ENCODE results near the gene AKR1C2. TPM values are rescaled to one million over a fixed set of nuclear protein-coding genes. Genes with fewer than 3 reads are reported as not detected.

Gene AKR1C2
- total and polyA plus RNA-seq, 8 donors, result 2.9 to 10.9 (median 4.4) TPM

DNA sequence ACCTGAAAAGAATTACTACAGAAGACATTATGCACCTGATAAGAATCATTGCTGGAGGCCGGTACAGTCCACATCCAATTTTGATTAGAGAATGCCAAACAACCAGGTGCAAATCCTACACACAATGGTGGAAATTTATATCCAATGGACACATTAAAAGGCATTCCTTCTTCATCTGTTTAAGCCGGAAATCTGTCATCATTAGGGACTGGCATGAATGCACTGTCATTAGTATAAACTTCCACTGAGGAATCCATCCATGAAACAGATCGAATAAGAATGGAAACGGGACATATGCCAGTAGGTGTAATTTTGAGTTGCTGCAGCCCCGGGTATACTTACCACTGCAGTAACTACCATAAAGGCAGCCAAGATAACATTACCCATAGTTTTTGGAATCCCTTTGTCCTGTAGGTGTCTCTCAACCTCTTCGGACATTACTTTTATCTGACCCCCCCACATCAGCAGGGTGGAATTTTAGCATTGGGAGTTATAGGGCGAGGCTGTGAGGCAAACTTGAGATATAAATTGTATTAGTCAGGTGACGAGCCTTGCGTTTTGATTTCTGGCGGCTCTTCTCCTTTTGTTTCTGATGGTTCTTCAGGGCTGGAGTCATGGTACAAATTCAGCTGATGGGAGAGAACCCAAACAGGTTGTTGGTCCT is 36.5 kb upstream of the AKR1C2 start:
- Histone ChIP-seq H3K9me3 (no peaks in the 10 kb centered on the region), H3K36me3 (no peaks in the 10 kb centered on the region), H3K27me3 (no peaks in the 10 kb centered on the region), H3K4me3 (no peak overlapping the region), H3K4me1 (peaks cover 0 to 16% (median 4%) of the 10 kb centered on the region in 3 donors), H3K27ac (no peak overlapping the region)
- 88 to 90% methylated on average over 10 of the region's 10 CpGs for WGBS, 2 donors
- intact Hi-C loops (cut with DNase I), result no loop called here
- DNase-seq (no peak), ATAC-seq (no peak), FAIRE-seq (no peak)
- TF ChIP-seq, protein P1, sequence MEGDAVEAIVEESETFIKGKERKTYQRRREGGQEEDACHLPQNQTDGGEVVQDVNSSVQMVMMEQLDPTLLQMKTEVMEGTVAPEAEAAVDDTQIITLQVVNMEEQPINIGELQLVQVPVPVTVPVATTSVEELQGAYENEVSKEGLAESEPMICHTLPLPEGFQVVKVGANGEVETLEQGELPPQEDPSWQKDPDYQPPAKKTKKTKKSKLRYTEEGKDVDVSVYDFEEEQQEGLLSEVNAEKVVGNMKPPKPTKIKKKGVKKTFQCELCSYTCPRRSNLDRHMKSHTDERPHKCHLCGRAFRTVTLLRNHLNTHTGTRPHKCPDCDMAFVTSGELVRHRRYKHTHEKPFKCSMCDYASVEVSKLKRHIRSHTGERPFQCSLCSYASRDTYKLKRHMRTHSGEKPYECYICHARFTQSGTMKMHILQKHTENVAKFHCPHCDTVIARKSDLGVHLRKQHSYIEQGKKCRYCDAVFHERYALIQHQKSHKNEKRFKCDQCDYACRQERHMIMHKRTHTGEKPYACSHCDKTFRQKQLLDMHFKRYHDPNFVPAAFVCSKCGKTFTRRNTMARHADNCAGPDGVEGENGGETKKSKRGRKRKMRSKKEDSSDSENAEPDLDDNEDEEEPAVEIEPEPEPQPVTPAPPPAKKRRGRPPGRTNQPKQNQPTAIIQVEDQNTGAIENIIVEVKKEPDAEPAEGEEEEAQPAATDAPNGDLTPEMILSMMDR (IDR thresholded peaks at IDR 0.05), result no peak

DNA sequence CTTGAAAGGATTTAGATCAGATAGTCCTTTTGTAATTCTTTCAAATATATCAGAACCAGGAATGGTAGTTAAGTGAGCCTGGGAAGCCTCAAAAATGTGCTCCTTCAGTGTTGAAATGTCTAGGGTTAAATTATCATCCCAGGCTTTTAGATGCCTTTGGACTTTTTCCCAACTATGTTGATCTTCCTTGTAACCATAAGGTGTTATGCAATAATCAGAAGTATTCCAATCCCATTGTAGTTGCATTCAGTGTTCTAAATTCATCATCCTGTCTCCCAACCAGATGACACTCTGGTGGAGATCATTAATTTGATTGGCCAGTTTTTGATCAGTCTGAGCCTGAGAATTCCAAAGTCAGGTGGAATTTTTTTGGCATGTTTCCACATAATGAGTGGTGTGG is 35.1 kb upstream of the AKR1C2 start:
- H3K27me3 ChIP-seq, result no peaks in the 10 kb centered on the region
- no peaks in the 10 kb centered on the region for H3K36me3 ChIP-seq
- TF ChIP-seq, protein P1 (IDR thresholded peaks at IDR 0.05), result no peak
- no peak overlapping the region for H3K27ac ChIP-seq
- intact Hi-C loops (cut with DNase I), result no loop called here
- FAIRE-seq (no peak), DNase-seq (no peak), ATAC-seq (no peak)
- H3K9me3 ChIP-seq, result no peaks in the 10 kb centered on the region
- peaks cover 0 to 9% (median 4%) of the 10 kb centered on the region in 3 donors for H3K4me1 ChIP-seq
- H3K4me3 ChIP-seq, result no peak overlapping the region

DNA sequence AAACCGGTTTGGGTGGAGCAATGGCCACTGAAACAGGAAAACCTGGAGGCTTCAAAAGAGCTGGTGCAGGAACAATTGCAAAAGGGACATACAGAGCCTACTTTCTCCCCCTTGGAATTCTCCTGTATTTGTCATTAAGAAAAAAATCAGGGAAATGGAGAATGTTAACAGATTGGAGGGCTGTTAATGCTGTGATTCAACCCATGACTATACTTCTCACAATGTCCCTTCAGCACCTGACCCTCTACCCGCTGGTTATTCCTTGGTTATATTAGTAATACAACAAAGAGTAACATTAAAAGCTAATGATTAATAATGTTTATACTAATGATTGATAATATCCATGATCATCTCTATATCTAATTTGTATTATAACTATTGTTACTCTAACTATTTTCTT is 34.4 kb upstream of the AKR1C2 start:
- DNase-seq (no peak), FAIRE-seq (no peak), ATAC-seq (no peak)
- intact Hi-C loops (cut with DNase I), result no loop called here
- Histone ChIP-seq H3K4me3 (no peak overlapping the region), H3K9me3 (no peaks in the 10 kb centered on the region), H3K36me3 (no peaks in the 10 kb centered on the region), H3K27me3 (no peaks in the 10 kb centered on the region), H3K4me1 (peaks cover 0 to 5% (median 0%) of the 10 kb centered on the region in 3 donors), H3K27ac (no peak overlapping the region)
- TF ChIP-seq, protein P1 (IDR thresholded peaks at IDR 0.05), result no peak
- WGBS, 2 donors, result 72 to 76% methylated on average over 2 of the region's 2 CpGs

DNA sequence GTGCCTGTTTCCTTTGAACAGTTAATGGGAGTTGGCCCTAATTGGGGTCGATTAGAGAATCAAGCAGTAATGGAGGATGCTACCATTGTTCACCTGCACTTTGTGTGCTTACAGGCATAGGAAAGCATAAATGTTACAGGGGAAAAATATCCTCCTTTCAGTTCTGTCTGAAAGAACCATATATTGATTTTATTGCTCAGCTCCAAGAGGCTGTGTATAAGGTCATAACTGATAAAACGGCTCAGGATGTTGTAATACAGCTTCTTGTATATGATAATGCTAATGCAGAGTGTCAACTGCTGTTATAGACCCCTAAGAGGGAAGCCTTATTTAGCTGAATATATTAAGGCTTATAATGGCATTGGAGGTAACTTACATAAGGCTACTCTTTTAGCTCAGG is 32.9 kb upstream of the AKR1C2 start:
- no peaks in the 10 kb centered on the region for H3K4me1 ChIP-seq
- H3K4me3 ChIP-seq, result no peak overlapping the region
- no peaks in the 10 kb centered on the region for H3K9me3 ChIP-seq
- no peaks in the 10 kb centered on the region for H3K36me3 ChIP-seq
- TF ChIP-seq, protein P1 (IDR thresholded peaks at IDR 0.05), result no peak
- no peak for DNase-seq
- no peak overlapping the region for H3K27ac ChIP-seq
- FAIRE-seq, result no peak
- H3K27me3 ChIP-seq, result no peaks in the 10 kb centered on the region
- no peak for ATAC-seq
- intact Hi-C loops (cut with DNase I), result no loop called here
- WGBS, 2 donors, result 21 to 29% methylated on average over 2 of the region's 2 CpGs

DNA sequence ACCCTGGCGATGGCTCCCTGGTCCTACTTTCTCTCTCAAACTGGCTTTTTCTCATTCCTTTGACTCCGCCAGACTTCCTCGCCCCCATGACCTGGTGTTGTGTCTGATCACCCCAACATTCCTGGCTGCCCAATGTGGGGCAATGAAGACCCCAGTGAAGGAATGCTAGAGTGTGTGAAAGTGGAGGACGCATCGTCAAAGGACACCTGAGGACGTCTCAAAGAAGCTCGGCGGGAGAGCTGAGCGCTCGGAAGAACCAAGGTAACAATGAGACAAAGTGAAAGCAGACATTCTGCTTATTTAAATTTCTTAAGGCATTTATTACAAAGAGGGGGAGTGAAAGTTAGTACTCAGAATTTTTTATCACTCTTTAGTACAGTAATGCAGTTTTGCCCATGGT is 31.7 kb upstream of the AKR1C2 start:
- 91 to 98% methylated on average over 10 of the region's 10 CpGs for WGBS, 2 donors
- ATAC-seq, result no peak
- intact Hi-C loops (cut with DNase I), result no loop called here
- TF ChIP-seq, protein P1 (IDR thresholded peaks at IDR 0.05), result no peak
- Histone ChIP-seq H3K36me3 (no peaks in the 10 kb centered on the region), H3K27me3 (no peaks in the 10 kb centered on the region), H3K27ac (no peak overlapping the region), H3K9me3 (no peaks in the 10 kb centered on the region), H3K4me3 (no peak overlapping the region), H3K4me1 (no peaks in the 10 kb centered on the region)
- FAIRE-seq, result no peak
- no peak for DNase-seq

Data from pancreas (tissue), 10 donors.